Adipose tissue (tissue), 3 donors: ENCODE measurements around the gene CLEC2D. TPM values are rescaled to one million over a fixed set of nuclear protein-coding genes. Genes with fewer than 3 reads are reported as not detected.
"Not testable (repeated sequence)": the region's sequence is repeated elsewhere in the genome, so short reads cannot be mapped to it uniquely, and the experiment has no call there.

Experiments
- H3K27ac ChIP-seq: one replicate; pipeline ENCODE4 v1.5.1; 2013; ENCODE audit warnings: low read depth, low read length
- WGBS, 3 donors: extraction: QIAGEN DNeasy Blood & Tissue Kit; methylation state at CpG; one replicate each; pipeline ENCODE4 v1.1.7; 2013; 5-methylcytosine and 5-hydroxymethylcytosine counted together
- polyA plus RNA-seq, 3 donors: library from polyadenylated mRNA; stranded (reverse); fragments of 200-250 nt; gene quantifications; one replicate each; pipeline ENCODE4 v1.2.3, GENCODE V29; 2013
- donor health status: healthy with polysubstance abuse.
- donor health status: Bipolar disorder and iron deficiency.
- donor health status: healthy.

The CLEC2D gene
- polyA plus RNA-seq, 3 donors: 1.2 to 4.3 (median 1.9) TPM

GRCh38 chr12:9649532-9649940 lies 20.0 kb upstream of the CLEC2D start:
- WGBS, 3 donors: 24 to 62% (median 24%) methylated on average over 5 of the region's 5 CpGs
- H3K27ac ChIP-seq: no peak overlapping the region

GRCh38 chr12:9650151-9650576 lies 19.3 kb upstream of the CLEC2D start:
- WGBS, 3 donors: 28 to 70% (median 34%) methylated on average over 4 of the region's 4 CpGs
- no peak overlapping the region for H3K27ac ChIP-seq

GRCh38 chr12:9651265-9651729 lies 18.2 kb upstream of the CLEC2D start:
- WGBS, 3 donors: 35 to 78% (median 40%) methylated on average over 3 of the region's 3 CpGs
- peak overlapping the region; percentile 67 for H3K27ac ChIP-seq

GRCh38 chr12:9660046-9660445 lies 9.5 kb upstream of the CLEC2D start:
- 51 to 100% (median 100%) methylated on average over 1 of the region's 1 CpG for WGBS, 3 donors
- no peak overlapping the region for H3K27ac ChIP-seq

GRCh38 chr12:9661720-9662119 lies 7.8 kb upstream of the CLEC2D start:
- no peak overlapping the region for H3K27ac ChIP-seq
- WGBS, 3 donors: 93 to 98% (median 95%) methylated on average over 2 of the region's 2 CpGs

GRCh38 chr12:9662488-9662887 lies 7.0 kb upstream of the CLEC2D start:
- no peak overlapping the region for H3K27ac ChIP-seq

GRCh38 chr12:9667403-9668160 lies 1.9 kb upstream of the CLEC2D start:
- no peak overlapping the region for H3K27ac ChIP-seq
- 60 to 80% (median 80%) methylated on average over 2 of the region's 2 CpGs for WGBS, 3 donors

- no peak overlapping the region for H3K27ac ChIP-seq
- WGBS, 3 donors: 71 to 84% (median 81%) methylated on average over 4 of the region's 4 CpGs
Observed at GRCh38 chr12:9668161-9669018, 1.1 kb upstream of the CLEC2D start.

GRCh38 chr12:9669019-9669326 lies 540 bp upstream of the CLEC2D start:
- 83 to 91% (median 88%) methylated on average over 2 of the region's 2 CpGs for WGBS, 3 donors
- H3K27ac ChIP-seq: no peak overlapping the region

GRCh38 chr12:9672340-9672739 lies 2.8 kb downstream of the CLEC2D start:
- WGBS, 3 donors: 88 to 93% (median 91%) methylated on average over 2 of the region's 2 CpGs
- H3K27ac ChIP-seq: not testable (repeated sequence)

GRCh38 chr12:9673404-9674225 lies 4.1 kb downstream of the CLEC2D start:
- WGBS, 3 donors: 48 to 59% (median 54%) methylated on average over 6 of the region's 6 CpGs
- no peak overlapping the region for H3K27ac ChIP-seq

GRCh38 chr12:9674226-9674590 lies 4.7 kb downstream of the CLEC2D start:
- H3K27ac ChIP-seq: no peak overlapping the region
- WGBS, 3 donors: 84 to 100% (median 88%) methylated on average over 2 of the region's 2 CpGs

- WGBS, 3 donors: 92 to 99% (median 94%) methylated on average over 4 of the region's 4 CpGs
- H3K27ac ChIP-seq: not testable (repeated sequence)
Observed at GRCh38 chr12:9682508-9682907, 13.0 kb downstream of the CLEC2D start.

GRCh38 chr12:9682949-9683348 lies 13.4 kb downstream of the CLEC2D start:
- not testable (repeated sequence) for H3K27ac ChIP-seq
- WGBS, 3 donors: 89 to 98% (median 94%) methylated on average over 2 of the region's 2 CpGs

GRCh38 chr12:9685366-9685765 lies 15.9 kb downstream of the CLEC2D start:
- 70 to 89% (median 81%) methylated on average over 5 of the region's 5 CpGs for WGBS, 3 donors
- not testable (repeated sequence) for H3K27ac ChIP-seq

GRCh38 chr12:9685915-9686314 lies 16.4 kb downstream of the CLEC2D start:
- 85 to 90% (median 87%) methylated on average over 4 of the region's 4 CpGs for WGBS, 3 donors
- no peak overlapping the region for H3K27ac ChIP-seq

- H3K27ac ChIP-seq: no peak overlapping the region
- WGBS, 3 donors: 69 to 86% (median 84%) methylated on average over 1 of the region's 1 CpG
Observed at GRCh38 chr12:9687228-9687627, 17.7 kb downstream of the CLEC2D start.

- H3K27ac ChIP-seq: no peak overlapping the region
- 59 to 84% (median 59%) methylated on average over 1 of the region's 1 CpG for whole genome bisulfite sequencing, 3 donors
Observed at GRCh38 chr12:9692909-9693308, 23.4 kb downstream of the CLEC2D start.

- 36 to 68% (median 38%) methylated on average over 1 of the region's 1 CpG for WGBS, 3 donors
- no peak overlapping the region for H3K27ac ChIP-seq
Observed at GRCh38 chr12:9694241-9694640, 24.7 kb downstream of the CLEC2D start.
